Cerebellar cortex (tissue), 1 donor: Measurements from ENCODE around the gene LSM8.
A peak's percentile ranks its signal among the peaks of the same experiment; 100 is the strongest.
"Not testable (repeated sequence)": the region's sequence is repeated elsewhere in the genome, so short reads cannot be mapped to it uniquely, and the experiment has no call there.

ENCODE experiments used
- DNase-seq: peaks from one replicate; pipeline ENCODE4 v3.0.0-alpha.2; 2015; ENCODE audit warnings: low spot score

LSM8 gene

GRCh38 chr7:118214051-118214832 is 30.3 kb downstream of the LSM8 start:
- peak; percentile 81 for DNase-seq

DNA sequence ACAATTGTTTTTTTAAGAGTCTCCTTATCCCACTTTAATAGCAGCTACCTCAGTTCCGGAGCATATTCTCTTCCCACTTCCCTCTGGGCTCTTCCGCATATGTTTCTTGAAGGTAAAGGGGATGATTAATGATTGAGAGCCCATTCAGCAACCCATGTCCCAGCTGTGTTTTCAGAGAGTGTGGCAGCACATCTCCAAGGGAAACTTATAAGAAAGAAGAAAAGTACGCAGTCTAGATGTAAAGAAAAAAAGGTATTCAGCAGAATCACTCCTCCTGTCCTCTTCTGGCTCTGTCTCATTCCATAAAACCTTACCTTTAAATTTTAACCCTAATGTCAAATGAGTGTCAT is 30.8 kb downstream of the LSM8 start:
- no peak for DNase-seq

GRCh38 chr7:118217210-118217619 is 33.3 kb downstream of the LSM8 start:
- DNase-seq: no peak

GRCh38 chr7:118218413-118219156 is 34.6 kb downstream of the LSM8 start:
- no peak for DNase-seq

- no peak for DNase-seq
These were observed 35.2 kb downstream of the LSM8 start for GRCh38 chr7:118219157-118219512.

DNA sequence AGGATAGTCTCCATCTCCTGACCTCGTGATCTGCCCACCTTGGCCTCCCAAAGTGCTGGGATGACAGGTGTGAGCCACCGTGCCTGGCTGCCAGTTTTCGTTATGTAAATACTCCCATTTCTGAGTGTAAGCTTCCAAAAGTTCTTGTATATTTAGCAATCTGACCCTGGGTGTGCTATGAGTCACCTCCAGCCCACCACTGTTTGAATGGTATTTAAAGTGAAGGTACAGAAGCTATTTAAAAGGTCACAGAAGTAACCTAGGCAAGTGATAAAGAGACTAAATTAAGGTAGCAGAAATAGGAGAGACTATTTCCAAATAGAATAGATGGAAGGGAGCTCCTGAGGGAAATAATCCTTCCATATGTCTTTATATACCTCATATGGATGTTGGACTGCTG is 36.6 kb downstream of the LSM8 start:
- DNase-seq: no peak

DNA sequence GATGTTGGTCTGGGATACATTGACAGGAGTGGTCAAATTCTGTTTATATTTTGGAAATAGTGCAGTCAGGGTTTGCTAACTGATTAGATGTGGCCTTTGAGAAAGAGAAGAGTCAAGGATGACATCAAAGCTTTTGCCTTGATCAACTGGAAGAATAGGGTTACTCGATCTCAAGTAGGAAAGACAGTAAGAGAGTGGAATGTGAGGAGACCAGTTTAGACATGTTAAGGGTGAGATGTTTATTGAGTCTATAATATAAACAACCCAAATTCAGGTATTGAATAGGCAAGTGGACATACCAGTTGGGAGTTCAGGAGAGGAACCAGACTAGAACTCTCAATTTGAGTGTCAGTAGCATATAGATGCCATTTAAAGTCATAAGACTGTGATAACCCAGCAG is 38.6 kb downstream of the LSM8 start:
- no peak for DNase-seq

DNA sequence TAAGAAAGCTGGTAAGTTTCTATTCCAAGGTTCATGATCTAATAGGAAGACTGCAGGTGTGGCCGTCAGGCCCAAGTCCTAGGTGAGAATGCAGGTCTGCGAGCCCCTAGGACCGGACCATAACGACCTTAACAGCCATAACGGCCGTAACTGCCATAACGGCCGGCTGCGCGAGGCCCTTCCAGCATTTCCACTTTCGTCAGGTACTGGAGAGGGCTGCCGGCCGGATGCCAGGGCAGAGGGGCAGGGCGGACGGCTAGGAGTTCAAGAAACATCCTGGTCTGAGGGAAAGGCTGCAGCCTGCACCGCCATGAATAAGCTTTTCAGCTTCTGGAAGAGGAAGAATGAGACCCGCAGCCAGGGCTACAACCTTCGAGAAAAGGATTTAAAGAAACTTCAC is 40.6 kb downstream of the LSM8 start, which contains the start of gene ANKRD7:
Gene ANKRD7 (plus strand): TSS at position 184 of the 400 bp plus-strand sequence. CDS start 127 bp downstream, at position 311.
- DNase-seq: no peak

GRCh38 chr7:118232837-118233236 is 48.9 kb downstream of the LSM8 start:
- DNase-seq: no peak

- DNase-seq: no peak
These were observed 49.8 kb downstream of the LSM8 start for GRCh38 chr7:118233799-118234198.

DNA sequence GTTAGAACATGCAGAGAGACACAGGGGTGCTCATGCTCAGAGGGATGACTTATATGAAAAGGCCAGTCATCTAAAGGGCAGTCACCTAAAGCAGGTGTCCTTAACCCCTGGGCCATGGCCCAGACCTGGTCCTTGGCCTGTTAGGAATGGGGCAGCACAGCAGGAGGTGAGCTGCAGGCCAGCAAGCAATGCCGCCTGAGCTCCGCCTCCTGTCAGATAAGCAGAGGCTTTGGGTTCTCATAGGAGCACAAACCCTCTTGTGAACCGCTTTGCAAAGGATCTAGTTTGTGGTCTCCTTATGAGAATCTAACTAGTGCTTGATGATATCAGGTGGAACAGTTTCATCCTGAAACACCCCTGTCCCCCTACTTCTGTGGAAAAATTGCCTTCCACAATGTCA is 55.0 kb downstream of the LSM8 start:
- no peak for DNase-seq

- not testable (repeated sequence) for DNase-seq
These were observed 56.4 kb downstream of the LSM8 start for GRCh38 chr7:118240320-118240719.
